Measurements from ENCODE around the gene TNFRSF19.
"Not testable (repeated sequence)": the region's sequence is repeated elsewhere in the genome, so short reads cannot be mapped to it uniquely, and the experiment has no call there.

Gene TNFRSF19

GRCh38 chr13:23570099-23570920 lies at the start of gene TNFRSF19:
Gene TNFRSF19, plus strand, starts transcription at chr13:23570412. Its CDS starts 19,772 bp downstream, at chr13:23590184.
- Histone ChIP-seq H3K9ac (ENCODE audit: low read depth, low read length) (peak within 1 kb of the TSS; percentile 0; the same call in 1 of the 2 replicates), H3K9me3 (ENCODE audit: control insufficient read depth, insufficient read depth, low read length) (no peaks in the 10 kb centered on the region), H3K4me1 (ENCODE audit: insufficient read depth, low read length) (peaks cover 11% of the 10 kb centered on the region; the same call in 1 of the 2 replicates), H3K36me3 (ENCODE audit: insufficient read depth, low read length) (no peaks in the 10 kb centered on the region)

- not testable (repeated sequence) for H3K4me1 ChIP-seq (ENCODE audit: insufficient read depth, low read length); H3K9ac ChIP-seq (ENCODE audit: low read depth, low read length); H3K36me3 ChIP-seq (ENCODE audit: insufficient read depth, low read length); H3K9me3 ChIP-seq (ENCODE audit: control insufficient read depth, insufficient read depth, low read length)
Observed at GRCh38 chr13:23529926-23530325, 40.3 kb upstream of the TNFRSF19 start.

GRCh38 chr13:23531446-23531845 lies 38.8 kb upstream of the TNFRSF19 start:
- Histone ChIP-seq H3K4me1 (ENCODE audit: insufficient read depth, low read length) (no peaks in the 10 kb centered on the region), H3K36me3 (ENCODE audit: insufficient read depth, low read length) (no peaks in the 10 kb centered on the region), H3K9me3 (ENCODE audit: control insufficient read depth, insufficient read depth, low read length) (peaks cover 3% of the 10 kb centered on the region; the same call in 1 of the 2 replicates), H3K9ac (ENCODE audit: low read depth, low read length) (no peak overlapping the region)

GRCh38 chr13:23534090-23534489 lies 36.1 kb upstream of the TNFRSF19 start:
- no peaks in the 10 kb centered on the region for H3K36me3 ChIP-seq (ENCODE audit: insufficient read depth, low read length)
- H3K4me1 ChIP-seq (ENCODE audit: insufficient read depth, low read length), result no peaks in the 10 kb centered on the region
- H3K9ac ChIP-seq (ENCODE audit: low read depth, low read length), result no peak overlapping the region
- peaks cover 6% of the 10 kb centered on the region; the same call in 1 of the 2 replicates for H3K9me3 ChIP-seq (ENCODE audit: control insufficient read depth, insufficient read depth, low read length)

- Histone ChIP-seq H3K4me1 (ENCODE audit: insufficient read depth, low read length) (no peaks in the 10 kb centered on the region), H3K36me3 (ENCODE audit: insufficient read depth, low read length) (no peaks in the 10 kb centered on the region), H3K9ac (ENCODE audit: low read depth, low read length) (no peak overlapping the region), H3K9me3 (ENCODE audit: control insufficient read depth, insufficient read depth, low read length) (peaks cover 7% of the 10 kb centered on the region; the same call in 1 of the 2 replicates)
Observed at GRCh38 chr13:23541221-23541824, 28.9 kb upstream of the TNFRSF19 start.

GRCh38 chr13:23544668-23545067 lies 25.5 kb upstream of the TNFRSF19 start:
- Histone ChIP-seq H3K36me3 (ENCODE audit: insufficient read depth, low read length) (no peaks in the 10 kb centered on the region), H3K9ac (ENCODE audit: low read depth, low read length) (no peak overlapping the region), H3K9me3 (ENCODE audit: control insufficient read depth, insufficient read depth, low read length) (peaks cover 7% of the 10 kb centered on the region; the same call in 1 of the 2 replicates), H3K4me1 (ENCODE audit: insufficient read depth, low read length) (0 out of 2 replicates have a peak, but pooled peaks cover 5% of the 10 kb centered on the region)

GRCh38 chr13:23547000-23547590 lies 23.1 kb upstream of the TNFRSF19 start:
- Histone ChIP-seq H3K36me3 (ENCODE audit: insufficient read depth, low read length) (no peaks in the 10 kb centered on the region), H3K9me3 (ENCODE audit: control insufficient read depth, insufficient read depth, low read length) (peaks cover 10% of the 10 kb centered on the region; the same call in 1 of the 2 replicates), H3K9ac (ENCODE audit: low read depth, low read length) (peak overlapping the region; percentile 69), H3K4me1 (ENCODE audit: insufficient read depth, low read length) (peaks cover 12% of the 10 kb centered on the region)

GRCh38 chr13:23549724-23550123 lies 20.5 kb upstream of the TNFRSF19 start:
- peaks cover 18% of the 10 kb centered on the region for H3K4me1 ChIP-seq (ENCODE audit: insufficient read depth, low read length)
- no peak overlapping the region for H3K9ac ChIP-seq (ENCODE audit: low read depth, low read length)
- no peaks in the 10 kb centered on the region for H3K36me3 ChIP-seq (ENCODE audit: insufficient read depth, low read length)
- H3K9me3 ChIP-seq (ENCODE audit: control insufficient read depth, insufficient read depth, low read length), result peaks cover 10% of the 10 kb centered on the region; the same call in 1 of the 2 replicates

- no peaks in the 10 kb centered on the region for H3K36me3 ChIP-seq (ENCODE audit: insufficient read depth, low read length)
- no peak overlapping the region for H3K9ac ChIP-seq (ENCODE audit: low read depth, low read length)
- H3K4me1 ChIP-seq (ENCODE audit: insufficient read depth, low read length), result peaks cover 18% of the 10 kb centered on the region
- peaks cover 10% of the 10 kb centered on the region; the same call in 1 of the 2 replicates for H3K9me3 ChIP-seq (ENCODE audit: control insufficient read depth, insufficient read depth, low read length)
Observed at GRCh38 chr13:23550163-23550562, 20.0 kb upstream of the TNFRSF19 start.

- H3K4me1 ChIP-seq (ENCODE audit: insufficient read depth, low read length), result peaks cover 18% of the 10 kb centered on the region
- peaks cover 10% of the 10 kb centered on the region; the same call in 1 of the 2 replicates for H3K9me3 ChIP-seq (ENCODE audit: control insufficient read depth, insufficient read depth, low read length)
- no peaks in the 10 kb centered on the region for H3K36me3 ChIP-seq (ENCODE audit: insufficient read depth, low read length)
- H3K9ac ChIP-seq (ENCODE audit: low read depth, low read length), result no peak overlapping the region
Observed at GRCh38 chr13:23551213-23552008, 18.8 kb upstream of the TNFRSF19 start.

GRCh38 chr13:23552171-23552570 lies 18.0 kb upstream of the TNFRSF19 start:
- peaks cover 18% of the 10 kb centered on the region for H3K4me1 ChIP-seq (ENCODE audit: insufficient read depth, low read length)
- H3K9ac ChIP-seq (ENCODE audit: low read depth, low read length), result no peak overlapping the region
- no peaks in the 10 kb centered on the region for H3K36me3 ChIP-seq (ENCODE audit: insufficient read depth, low read length)
- peaks cover 10% of the 10 kb centered on the region; the same call in 1 of the 2 replicates for H3K9me3 ChIP-seq (ENCODE audit: control insufficient read depth, insufficient read depth, low read length)

- Histone ChIP-seq H3K36me3 (ENCODE audit: insufficient read depth, low read length) (no peaks in the 10 kb centered on the region), H3K9ac (ENCODE audit: low read depth, low read length) (no peak overlapping the region), H3K4me1 (ENCODE audit: insufficient read depth, low read length) (peaks cover 15% of the 10 kb centered on the region), H3K9me3 (ENCODE audit: control insufficient read depth, insufficient read depth, low read length) (peaks cover 10% of the 10 kb centered on the region; the same call in 1 of the 2 replicates)
Observed at GRCh38 chr13:23552661-23553060, 17.6 kb upstream of the TNFRSF19 start.

- H3K36me3 ChIP-seq (ENCODE audit: insufficient read depth, low read length), result no peaks in the 10 kb centered on the region
- H3K9me3 ChIP-seq (ENCODE audit: control insufficient read depth, insufficient read depth, low read length), result peaks cover 10% of the 10 kb centered on the region; the same call in 1 of the 2 replicates
- peaks cover 16% of the 10 kb centered on the region for H3K4me1 ChIP-seq (ENCODE audit: insufficient read depth, low read length)
- no peak overlapping the region for H3K9ac ChIP-seq (ENCODE audit: low read depth, low read length)
Observed at GRCh38 chr13:23554000-23554399, 16.2 kb upstream of the TNFRSF19 start.

GRCh38 chr13:23557043-23557442 lies 13.2 kb upstream of the TNFRSF19 start:
- no peaks in the 10 kb centered on the region for H3K9me3 ChIP-seq (ENCODE audit: control insufficient read depth, insufficient read depth, low read length)
- H3K9ac ChIP-seq (ENCODE audit: low read depth, low read length), result no peak overlapping the region
- no peaks in the 10 kb centered on the region for H3K36me3 ChIP-seq (ENCODE audit: insufficient read depth, low read length)
- peaks cover 14% of the 10 kb centered on the region for H3K4me1 ChIP-seq (ENCODE audit: insufficient read depth, low read length)
